Measurements from ENCODE around the gene SUPT7L. TPM values are rescaled to one million over a fixed set of nuclear protein-coding genes. Genes with fewer than 3 reads are reported as not detected.
"Not testable (repeated sequence)": the region's sequence is repeated elsewhere in the genome, so short reads cannot be mapped to it uniquely, and the experiment has no call there.

The SUPT7L gene
- total RNA-seq, 2 donors from 2014 or later, result 20.8 to 23.9 TPM

DNA sequence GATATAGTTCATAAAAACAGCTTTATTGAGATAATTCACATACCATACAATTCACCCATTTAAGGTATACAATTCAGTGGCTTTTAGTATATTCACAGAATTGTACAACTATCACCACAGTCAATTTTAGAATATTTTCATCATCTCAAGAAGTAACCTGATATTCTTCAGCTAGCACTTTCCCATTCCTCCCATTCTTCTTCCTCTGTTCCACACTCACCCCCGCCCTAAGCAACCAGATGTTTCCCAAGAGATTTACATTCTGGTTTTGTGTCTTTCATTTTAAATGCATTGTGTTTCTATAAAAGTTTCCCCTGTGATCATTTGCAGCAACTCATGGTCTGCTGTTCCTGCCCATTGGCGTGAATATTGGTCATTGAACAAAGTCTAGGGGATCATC is 29.1 kb downstream of the SUPT7L start:
- no peak for DNase-seq
- TF ChIP-seq, protein P1, sequence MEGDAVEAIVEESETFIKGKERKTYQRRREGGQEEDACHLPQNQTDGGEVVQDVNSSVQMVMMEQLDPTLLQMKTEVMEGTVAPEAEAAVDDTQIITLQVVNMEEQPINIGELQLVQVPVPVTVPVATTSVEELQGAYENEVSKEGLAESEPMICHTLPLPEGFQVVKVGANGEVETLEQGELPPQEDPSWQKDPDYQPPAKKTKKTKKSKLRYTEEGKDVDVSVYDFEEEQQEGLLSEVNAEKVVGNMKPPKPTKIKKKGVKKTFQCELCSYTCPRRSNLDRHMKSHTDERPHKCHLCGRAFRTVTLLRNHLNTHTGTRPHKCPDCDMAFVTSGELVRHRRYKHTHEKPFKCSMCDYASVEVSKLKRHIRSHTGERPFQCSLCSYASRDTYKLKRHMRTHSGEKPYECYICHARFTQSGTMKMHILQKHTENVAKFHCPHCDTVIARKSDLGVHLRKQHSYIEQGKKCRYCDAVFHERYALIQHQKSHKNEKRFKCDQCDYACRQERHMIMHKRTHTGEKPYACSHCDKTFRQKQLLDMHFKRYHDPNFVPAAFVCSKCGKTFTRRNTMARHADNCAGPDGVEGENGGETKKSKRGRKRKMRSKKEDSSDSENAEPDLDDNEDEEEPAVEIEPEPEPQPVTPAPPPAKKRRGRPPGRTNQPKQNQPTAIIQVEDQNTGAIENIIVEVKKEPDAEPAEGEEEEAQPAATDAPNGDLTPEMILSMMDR (IDR thresholded peaks at IDR 0.05), result no peak
- H3K9ac ChIP-seq (ENCODE audit: low read depth in 2 of 2, low read length in 2 of 2), result no peak overlapping the region
- H3K27me3 ChIP-seq, result no peaks in the 10 kb centered on the region
- no peak overlapping the region for H3K4me3 ChIP-seq
- intact Hi-C loops (cut with DNase I), result no loop called here
- no peaks in the 10 kb centered on the region for H3K9me3 ChIP-seq
- peaks cover 6% of the 10 kb centered on the region for H3K36me3 ChIP-seq
- peaks cover 6% of the 10 kb centered on the region for H3K4me1 ChIP-seq
- no peak overlapping the region for H3K27ac ChIP-seq

DNA sequence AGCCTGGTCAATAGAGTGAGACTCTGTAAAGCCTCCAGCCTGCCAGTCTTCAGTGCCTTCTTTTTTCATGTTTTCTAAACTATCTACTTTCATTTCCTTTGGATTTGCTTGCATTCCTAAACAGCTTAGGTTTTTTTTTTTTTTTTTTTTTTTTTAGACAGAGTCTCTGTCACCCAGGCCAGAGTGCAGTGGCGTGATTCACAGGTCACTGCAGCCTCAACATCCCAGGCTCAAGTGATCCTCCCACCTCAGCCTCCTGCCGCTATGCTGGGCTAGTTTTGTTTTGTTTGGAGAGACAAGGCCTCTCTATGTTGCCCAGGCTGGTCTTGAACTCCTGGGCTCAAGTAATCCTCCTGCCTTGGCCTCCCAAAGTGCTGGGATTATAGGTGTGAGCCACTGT is 33.2 kb downstream of the SUPT7L start:
- H3K27ac ChIP-seq; H3K4me1 ChIP-seq; intact Hi-C loops (cut with DNase I); H3K4me3 ChIP-seq; H3K9me3 ChIP-seq; DNase-seq; H3K36me3 ChIP-seq; H3K9ac ChIP-seq (ENCODE audit: low read depth in 2 of 2, low read length in 2 of 2); H3K27me3 ChIP-seq: not testable (repeated sequence)

DNA sequence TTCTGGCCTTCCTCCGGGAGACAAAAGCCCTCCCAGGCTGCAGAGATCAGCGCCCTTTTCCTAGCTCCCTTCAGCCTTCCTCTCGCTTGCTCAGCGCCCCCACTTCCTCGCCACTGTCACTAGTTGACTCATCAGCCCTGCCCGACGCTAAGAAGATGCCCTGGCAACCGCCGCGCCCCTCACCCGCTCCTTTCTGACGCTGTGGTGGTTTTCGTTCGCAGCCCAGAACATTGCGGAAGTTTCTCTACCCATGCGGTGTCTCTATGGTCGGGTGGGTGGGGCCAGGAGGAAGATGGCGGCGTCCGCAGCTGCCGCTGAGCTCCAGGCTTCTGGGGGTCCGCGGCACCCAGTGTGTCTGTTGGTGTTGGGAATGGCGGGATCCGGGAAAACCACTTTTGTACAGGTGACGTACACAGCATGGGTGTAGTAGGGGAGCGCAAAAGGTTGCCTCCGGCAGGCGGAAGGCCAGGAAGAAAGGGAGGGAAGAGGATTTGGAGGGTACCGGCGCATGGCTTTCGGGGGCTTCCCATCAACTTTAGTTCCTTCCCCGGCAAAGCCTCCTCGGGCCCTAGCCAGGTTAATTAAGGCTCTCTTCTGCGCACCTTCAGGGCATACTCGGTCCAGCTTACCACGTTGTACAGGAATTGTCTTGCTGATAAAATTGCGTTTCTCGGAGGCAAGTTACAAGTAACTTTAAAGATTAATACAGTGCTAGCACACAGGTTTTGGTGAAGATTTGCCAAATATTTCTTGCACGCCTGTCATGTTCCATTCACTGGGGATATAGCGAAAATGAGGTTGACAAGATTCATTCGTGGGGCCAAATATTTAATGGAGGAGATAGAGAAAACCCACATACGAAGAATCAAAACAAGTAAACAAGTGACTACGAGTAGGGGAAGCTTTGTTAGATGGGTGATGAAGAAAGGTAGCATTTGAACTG is 34.4 kb downstream of the SUPT7L start, which contains the start of the genes CCDC121 and GPN1:
Gene CCDC121, minus strand, starts transcription at position 246 of the 943 bp plus-strand sequence. CDS start 1,213 bp downstream, outside the sequence.
Gene GPN1, plus strand, starts transcription at position 284 of the 943 bp plus-strand sequence. Its CDS starts 9 bp downstream, at position 293.
- intact Hi-C loops (cut with DNase I), result no loop called here
- peaks cover 6% of the 10 kb centered on the region for H3K36me3 ChIP-seq
- peak within 1 kb of the TSS; percentile 68 for H3K27ac ChIP-seq
- H3K4me3 ChIP-seq, result peak within 1 kb of the TSS; percentile 78
- TF ChIP-seq, protein P1 (IDR thresholded peaks at IDR 0.05), result no peak
- no peaks in the 10 kb centered on the region for H3K27me3 ChIP-seq
- no peaks in the 10 kb centered on the region for H3K9me3 ChIP-seq
- peaks cover 6% of the 10 kb centered on the region for H3K4me1 ChIP-seq
- peak; percentile 92 for DNase-seq
- H3K9ac ChIP-seq (ENCODE audit: low read depth in 2 of 2, low read length in 2 of 2), result peak within 1 kb of the TSS; percentile 85 to 96

DNA sequence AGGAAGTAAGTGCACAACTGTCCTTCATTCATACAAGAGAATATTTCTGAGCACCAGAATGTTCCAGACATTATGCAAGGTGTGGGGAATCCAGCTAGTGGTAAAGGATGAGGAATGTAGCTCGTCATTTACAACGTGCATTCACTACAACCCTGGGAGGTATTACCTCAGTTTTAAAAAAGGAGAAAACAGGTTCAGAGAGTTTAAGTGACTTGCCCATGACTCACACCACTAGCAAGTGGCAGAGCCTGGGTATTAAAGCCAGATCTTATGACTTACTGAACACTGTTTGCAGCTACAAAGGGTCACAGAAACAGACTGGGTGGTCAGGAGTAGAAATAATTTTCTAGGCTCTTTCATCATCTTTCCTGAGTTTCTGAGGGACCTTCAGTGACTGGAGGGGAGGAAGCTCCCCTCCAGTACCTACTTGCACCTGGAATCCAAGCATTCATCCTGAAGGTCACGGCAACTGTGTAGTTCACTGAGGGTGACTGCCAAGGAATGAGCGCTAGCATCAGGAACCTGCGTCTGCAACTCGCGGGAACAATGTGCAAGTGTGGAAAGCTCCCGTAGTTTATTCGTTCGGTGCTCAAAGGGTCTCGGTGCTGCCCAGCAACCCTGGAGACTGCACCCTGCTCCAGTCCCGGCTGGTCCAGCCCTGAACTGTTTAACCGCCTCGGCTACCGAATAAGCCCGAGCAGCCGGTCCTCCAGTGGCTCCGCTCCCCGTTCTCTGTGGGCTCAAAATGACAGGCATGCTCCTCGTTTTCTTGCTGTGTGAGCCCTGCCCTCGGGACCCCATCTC is 35.2 kb downstream of the SUPT7L start:
- Histone ChIP-seq H3K4me3 (peak overlapping the region; percentile 78), H3K27ac (peak overlapping the region; percentile 68), H3K27me3 (no peaks in the 10 kb centered on the region), H3K4me1 (peaks cover 6% of the 10 kb centered on the region), H3K9ac (ENCODE audit: low read depth in 2 of 2, low read length in 2 of 2) (peak overlapping the region; percentile 85 to 96), H3K9me3 (no peaks in the 10 kb centered on the region), H3K36me3 (peaks cover 6% of the 10 kb centered on the region)
- no peak for DNase-seq
- TF ChIP-seq, protein P1 (IDR thresholded peaks at IDR 0.05), result no peak
- intact Hi-C loops (cut with DNase I), result no loop called here

DNA sequence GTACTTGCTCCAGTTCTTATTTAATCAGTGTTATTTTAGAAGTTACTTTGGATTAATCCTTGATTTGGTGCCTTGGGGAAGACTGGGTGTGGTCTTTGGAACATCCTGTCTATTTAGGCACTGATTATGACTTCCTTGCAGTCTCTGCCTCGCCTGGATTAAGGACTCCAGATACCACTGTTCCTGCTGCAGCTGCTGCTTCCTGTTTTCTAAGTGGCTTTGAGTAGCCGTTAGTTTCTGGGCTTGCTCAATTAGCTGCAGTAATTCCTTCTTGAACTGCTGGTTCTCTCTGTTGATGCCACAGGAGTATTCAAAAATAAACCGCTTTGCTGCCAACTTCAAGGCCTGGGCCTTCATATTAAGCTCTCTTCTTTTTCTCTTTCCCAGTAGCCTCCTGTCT is 36.5 kb downstream of the SUPT7L start:
- DNase-seq; H3K27me3 ChIP-seq; H3K4me3 ChIP-seq; H3K4me1 ChIP-seq; intact Hi-C loops (cut with DNase I); H3K9me3 ChIP-seq; H3K36me3 ChIP-seq; H3K9ac ChIP-seq (ENCODE audit: low read depth in 2 of 2, low read length in 2 of 2): not testable (repeated sequence)
- peak overlapping the region; percentile 20 for H3K27ac ChIP-seq

DNA sequence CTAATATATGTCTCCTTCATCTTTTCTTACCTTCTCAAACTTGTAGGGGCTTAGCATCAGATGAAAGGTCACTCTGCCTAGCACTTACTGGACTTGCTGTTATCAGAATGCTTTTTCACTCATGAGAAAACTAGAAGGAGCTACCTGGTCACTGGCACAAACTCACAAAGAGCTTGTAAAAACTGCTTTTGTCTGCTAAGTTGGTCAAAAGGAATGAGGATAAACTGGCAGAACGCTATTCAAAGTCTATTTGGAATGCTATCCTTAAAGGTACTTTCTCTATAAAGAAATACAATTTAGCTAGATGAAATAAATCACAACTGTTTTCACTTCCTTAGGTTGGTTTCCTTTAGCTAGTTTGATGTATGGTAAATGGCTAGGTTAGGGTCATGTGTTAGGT is 37.1 kb downstream of the SUPT7L start:
- H3K9ac ChIP-seq (ENCODE audit: low read depth in 2 of 2, low read length in 2 of 2); H3K27me3 ChIP-seq; H3K36me3 ChIP-seq; DNase-seq; H3K27ac ChIP-seq; H3K4me3 ChIP-seq; H3K9me3 ChIP-seq; intact Hi-C loops (cut with DNase I); H3K4me1 ChIP-seq: not testable (repeated sequence)

Data from colonic mucosa (tissue), 4 donors.